Measurements from ENCODE around the gene DGKB.
A peak's percentile ranks its signal among the peaks of the same experiment; 100 is the strongest.

Gene DGKB

DNA sequence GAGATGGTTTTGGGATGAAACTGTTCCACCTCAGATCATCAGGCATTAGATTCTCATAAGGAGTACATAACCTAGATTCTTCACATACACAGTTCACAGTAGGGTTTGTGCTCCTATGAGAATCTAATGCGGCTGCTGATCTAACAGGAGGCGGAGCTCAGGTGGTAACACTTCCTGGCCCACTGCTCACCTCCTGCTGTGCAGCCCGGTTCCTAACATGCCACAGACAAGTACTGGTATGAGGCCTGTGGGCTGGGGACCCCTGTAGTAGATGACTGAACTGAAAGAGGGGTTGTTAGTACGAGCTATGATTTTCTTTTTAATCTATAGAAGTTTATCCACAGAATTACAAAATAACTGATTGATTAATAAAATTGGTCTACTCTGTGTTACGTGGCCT, 48.1 kb downstream of the DGKB start:
- TF ChIP-seq, protein P1, sequence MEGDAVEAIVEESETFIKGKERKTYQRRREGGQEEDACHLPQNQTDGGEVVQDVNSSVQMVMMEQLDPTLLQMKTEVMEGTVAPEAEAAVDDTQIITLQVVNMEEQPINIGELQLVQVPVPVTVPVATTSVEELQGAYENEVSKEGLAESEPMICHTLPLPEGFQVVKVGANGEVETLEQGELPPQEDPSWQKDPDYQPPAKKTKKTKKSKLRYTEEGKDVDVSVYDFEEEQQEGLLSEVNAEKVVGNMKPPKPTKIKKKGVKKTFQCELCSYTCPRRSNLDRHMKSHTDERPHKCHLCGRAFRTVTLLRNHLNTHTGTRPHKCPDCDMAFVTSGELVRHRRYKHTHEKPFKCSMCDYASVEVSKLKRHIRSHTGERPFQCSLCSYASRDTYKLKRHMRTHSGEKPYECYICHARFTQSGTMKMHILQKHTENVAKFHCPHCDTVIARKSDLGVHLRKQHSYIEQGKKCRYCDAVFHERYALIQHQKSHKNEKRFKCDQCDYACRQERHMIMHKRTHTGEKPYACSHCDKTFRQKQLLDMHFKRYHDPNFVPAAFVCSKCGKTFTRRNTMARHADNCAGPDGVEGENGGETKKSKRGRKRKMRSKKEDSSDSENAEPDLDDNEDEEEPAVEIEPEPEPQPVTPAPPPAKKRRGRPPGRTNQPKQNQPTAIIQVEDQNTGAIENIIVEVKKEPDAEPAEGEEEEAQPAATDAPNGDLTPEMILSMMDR (conservative IDR thresholded peaks at IDR 0.05; ENCODE audit: low read depth, low read length), result no peak
- H3K4me3 ChIP-seq (ENCODE audit: low read depth, low read length), result no peak overlapping the region
- no peak for DNase-seq (ENCODE audit: low read depth)

DNA sequence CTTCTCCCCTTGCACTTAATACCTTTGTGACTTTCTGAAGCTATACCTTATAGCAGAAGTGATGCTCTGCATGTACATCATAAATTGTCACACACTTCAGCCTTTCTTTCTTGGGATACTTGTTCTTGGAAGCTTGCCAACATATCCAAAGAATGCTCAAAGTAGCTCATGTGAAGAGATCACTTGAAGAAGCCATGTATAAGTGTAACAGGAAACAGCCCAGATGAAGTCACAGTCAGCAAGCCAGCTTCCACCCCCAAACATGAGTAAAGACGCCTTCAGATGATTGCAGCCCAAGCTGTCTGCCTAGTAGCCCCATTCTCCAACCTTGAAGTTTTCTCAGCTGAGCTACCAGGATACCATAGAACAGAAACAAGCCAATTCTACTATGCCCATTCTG, 50.9 kb downstream of the DGKB start:
- DNase-seq (ENCODE audit: low read depth), result peak; percentile 32
- no peak overlapping the region for H3K4me3 ChIP-seq (ENCODE audit: low read depth, low read length)
- TF ChIP-seq, protein P1 (conservative IDR thresholded peaks at IDR 0.05; ENCODE audit: low read depth, low read length), result no peak

DNA sequence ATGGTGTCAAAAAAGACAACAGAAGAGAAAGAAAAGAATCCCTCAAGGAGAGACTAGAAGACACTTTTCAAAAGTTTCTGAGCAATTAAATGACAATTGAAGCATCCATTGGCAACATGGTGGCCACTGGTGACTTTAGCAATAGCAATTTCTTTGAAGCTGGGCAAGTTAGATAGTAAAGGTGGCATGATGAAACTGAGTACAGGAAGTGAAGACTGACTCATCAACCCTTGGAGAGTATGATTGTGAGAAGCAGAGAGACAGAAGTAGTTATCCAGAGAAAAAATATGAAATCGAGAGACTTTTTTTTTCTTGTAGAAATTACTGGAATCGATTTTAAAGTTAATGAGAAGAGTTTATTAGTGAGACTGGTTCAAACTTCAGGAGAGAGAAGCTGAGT, 52.5 kb downstream of the DGKB start:
- peak; percentile 44 for DNase-seq (ENCODE audit: low read depth)

DNA sequence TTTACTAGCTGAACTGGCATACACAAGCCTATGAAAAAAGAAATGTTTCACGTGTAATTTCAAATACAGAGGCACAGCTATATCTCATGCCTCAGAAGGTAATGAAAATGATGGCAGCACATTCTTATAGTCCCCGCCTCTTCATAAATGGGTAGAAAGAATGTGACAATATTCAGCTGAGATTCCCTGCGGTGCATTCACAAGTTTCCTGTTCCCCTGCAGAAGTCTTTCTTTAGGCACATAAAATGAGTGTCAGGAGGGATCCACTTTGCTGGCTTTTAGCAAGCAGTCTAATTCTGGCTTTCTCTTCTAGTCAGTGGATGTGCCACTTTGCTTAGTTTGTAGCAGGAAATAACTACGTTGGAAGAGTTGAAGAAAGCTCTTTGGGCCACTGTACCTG, 56.1 kb downstream of the DGKB start:
- H3K4me3 ChIP-seq (ENCODE audit: low read depth, low read length), result no peak overlapping the region
- no peak for DNase-seq (ENCODE audit: low read depth)
- TF ChIP-seq, protein P1 (conservative IDR thresholded peaks at IDR 0.05; ENCODE audit: low read depth, low read length), result no peak

More for the DNA sequence above, 52.5 kb downstream of the DGKB start:
- no peak overlapping the region for H3K4me3 ChIP-seq (ENCODE audit: low read depth, low read length)
- TF ChIP-seq, protein P1 (conservative IDR thresholded peaks at IDR 0.05; ENCODE audit: low read depth, low read length), result no peak

DNA sequence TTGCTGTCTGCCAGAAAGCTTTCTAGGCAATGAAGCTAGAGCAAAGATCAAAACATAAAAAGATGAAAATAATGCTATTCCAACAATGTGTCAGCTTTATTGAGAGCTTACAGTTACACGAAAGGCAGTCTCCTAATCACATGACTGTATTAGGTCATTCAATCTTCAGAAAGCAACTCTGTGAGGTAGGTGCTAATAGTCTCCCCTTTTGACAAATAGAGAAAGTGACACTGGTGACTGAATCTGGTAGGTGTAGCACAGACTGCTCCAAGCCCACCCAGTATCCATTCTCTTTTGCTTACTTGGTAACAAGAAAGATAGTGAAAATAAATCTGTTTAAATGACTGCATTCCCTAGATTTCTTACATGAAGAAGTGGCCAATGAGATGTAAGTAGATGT, 58.8 kb downstream of the DGKB start:
- no peak for DNase-seq (ENCODE audit: low read depth)
- H3K4me3 ChIP-seq (ENCODE audit: low read depth, low read length), result no peak overlapping the region
- TF ChIP-seq, protein P1 (conservative IDR thresholded peaks at IDR 0.05; ENCODE audit: low read depth, low read length), result no peak

DNA sequence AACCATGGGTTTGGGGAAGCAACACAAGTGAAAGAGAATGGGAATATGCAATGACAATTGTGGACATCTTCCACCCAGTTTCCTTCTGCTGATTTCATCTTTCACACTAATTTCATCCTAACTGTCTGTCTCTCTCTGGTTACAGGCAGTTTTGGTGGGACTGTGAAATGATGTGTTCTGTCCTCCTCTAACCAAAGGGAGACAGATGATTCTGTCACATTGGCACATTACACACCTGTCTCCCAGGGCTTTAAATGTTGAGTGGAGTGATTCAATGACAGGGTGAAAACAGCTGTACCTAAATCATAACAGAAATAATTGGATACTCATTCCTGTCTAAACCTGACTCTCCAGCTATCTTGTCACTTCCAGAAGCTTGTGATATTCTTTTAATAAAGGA, 60.0 kb downstream of the DGKB start:
- no peak for DNase-seq (ENCODE audit: low read depth)
- no peak overlapping the region for H3K4me3 ChIP-seq (ENCODE audit: low read depth, low read length)
- TF ChIP-seq, protein P1 (conservative IDR thresholded peaks at IDR 0.05; ENCODE audit: low read depth, low read length), result no peak

DNA sequence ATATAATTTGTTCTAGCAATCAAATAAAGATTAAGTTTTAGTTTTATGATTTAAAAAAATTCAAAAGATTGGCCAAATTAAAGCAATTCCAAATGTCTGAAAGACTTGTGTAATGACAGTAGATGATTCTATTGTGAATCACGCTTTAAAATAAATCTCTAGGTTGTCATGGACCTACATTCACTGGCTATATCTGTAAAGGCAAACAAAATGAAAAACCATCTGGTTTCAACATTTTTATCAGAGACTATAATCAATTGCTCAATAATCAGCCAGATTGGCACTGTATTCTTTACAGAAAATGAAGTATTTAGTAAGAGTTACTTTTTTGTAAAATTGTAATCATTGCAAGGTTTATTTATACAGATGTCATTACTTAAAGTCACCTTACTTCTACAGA, 60.7 kb downstream of the DGKB start:
- TF ChIP-seq, protein P1 (conservative IDR thresholded peaks at IDR 0.05; ENCODE audit: low read depth, low read length), result no peak
- no peak overlapping the region for H3K4me3 ChIP-seq (ENCODE audit: low read depth, low read length)
- DNase-seq (ENCODE audit: low read depth), result peak; percentile 16
